GM12874 (cell line): ENCODE results near the gene NPAS3.

Source experiments
- TF ChIP-seq, protein P1 (sequence below): IDR thresholded peaks from 2 replicates; pipeline ENCODE4 v1.5.1; 2011; ENCODE audit warnings: low read depth, mild to moderate bottlenecking, control low read depth, low read length, moderate library complexity; ENCODE audit not compliant: insufficient read depth

NPAS3 gene

DNA sequence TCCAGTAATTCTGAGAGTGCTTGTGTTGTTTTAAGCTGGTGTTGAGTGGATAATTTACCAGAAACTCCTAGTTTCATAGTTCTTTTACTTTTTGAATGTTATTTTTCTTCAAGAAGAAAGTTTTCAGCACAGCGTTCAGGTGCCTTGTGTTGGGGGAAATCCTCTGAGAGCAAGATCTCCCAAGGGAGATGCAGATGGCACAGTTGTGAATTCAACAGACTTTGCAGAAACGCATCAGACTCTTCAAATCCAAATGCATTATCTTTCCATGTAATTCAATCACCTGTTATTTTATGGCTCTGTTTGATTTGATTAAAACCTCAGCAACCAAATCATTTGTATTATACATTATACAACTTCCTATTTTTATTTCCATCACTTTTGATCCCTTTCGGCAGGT is 572.3 kb downstream of the NPAS3 start:
- TF ChIP-seq, protein P1, sequence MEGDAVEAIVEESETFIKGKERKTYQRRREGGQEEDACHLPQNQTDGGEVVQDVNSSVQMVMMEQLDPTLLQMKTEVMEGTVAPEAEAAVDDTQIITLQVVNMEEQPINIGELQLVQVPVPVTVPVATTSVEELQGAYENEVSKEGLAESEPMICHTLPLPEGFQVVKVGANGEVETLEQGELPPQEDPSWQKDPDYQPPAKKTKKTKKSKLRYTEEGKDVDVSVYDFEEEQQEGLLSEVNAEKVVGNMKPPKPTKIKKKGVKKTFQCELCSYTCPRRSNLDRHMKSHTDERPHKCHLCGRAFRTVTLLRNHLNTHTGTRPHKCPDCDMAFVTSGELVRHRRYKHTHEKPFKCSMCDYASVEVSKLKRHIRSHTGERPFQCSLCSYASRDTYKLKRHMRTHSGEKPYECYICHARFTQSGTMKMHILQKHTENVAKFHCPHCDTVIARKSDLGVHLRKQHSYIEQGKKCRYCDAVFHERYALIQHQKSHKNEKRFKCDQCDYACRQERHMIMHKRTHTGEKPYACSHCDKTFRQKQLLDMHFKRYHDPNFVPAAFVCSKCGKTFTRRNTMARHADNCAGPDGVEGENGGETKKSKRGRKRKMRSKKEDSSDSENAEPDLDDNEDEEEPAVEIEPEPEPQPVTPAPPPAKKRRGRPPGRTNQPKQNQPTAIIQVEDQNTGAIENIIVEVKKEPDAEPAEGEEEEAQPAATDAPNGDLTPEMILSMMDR = no peak

DNA sequence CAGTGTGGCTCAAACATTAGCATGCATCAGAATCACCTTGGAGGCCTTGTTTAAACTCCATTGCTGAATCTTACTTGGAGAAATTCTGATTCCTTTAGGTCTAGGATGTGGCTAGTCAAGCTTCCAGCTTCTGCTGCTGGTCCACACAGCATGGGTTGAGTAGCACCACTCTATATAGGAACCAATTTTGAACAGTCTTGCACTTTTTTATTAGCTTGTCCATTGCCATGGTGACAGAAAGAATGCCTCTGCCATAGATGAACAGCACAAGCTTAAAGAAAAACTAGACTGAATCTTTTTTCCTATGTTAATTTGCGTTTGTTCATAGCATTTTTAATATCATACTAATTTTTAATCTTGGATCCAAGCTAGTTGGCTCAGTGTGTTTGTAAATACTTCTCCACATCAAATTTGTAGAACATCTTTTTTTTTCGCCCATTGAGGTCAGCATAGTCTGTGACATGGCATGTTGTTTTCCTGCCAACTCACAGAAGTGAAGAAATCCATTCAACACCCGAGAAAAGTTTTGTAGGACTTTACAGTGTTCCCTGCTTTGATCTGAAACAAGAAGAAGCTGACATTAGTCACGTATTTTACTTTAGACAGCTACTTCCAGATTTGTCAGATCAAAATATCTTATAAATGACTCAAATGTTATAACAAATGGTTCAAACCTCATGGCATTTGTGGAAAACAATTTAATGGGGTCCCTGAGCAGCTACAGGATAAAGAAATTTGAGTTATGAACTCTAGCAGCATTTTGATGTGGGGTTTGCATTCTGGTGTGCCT is 573.4 kb downstream of the NPAS3 start:
- TF ChIP-seq, protein P1 = no peak

DNA sequence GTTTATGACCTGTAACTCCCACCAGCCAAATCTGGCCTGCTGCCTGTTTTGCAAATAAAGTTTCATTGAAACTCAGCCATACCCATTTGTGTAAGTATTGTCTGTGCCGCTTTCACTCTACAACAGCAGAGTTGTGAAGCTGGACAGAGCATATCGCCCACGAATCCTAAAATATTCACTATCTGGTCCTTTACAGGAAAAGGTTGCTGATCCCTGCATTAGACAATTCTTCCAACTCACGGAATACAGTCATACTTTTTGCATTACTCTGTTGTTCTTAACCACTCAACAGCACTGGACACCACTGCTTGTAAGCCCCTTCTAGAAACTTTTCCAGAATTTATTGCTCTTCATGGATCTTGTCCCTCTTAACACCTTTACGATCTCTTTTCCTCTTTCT is 576.8 kb downstream of the NPAS3 start:
- TF ChIP-seq, protein P1 = no peak

DNA sequence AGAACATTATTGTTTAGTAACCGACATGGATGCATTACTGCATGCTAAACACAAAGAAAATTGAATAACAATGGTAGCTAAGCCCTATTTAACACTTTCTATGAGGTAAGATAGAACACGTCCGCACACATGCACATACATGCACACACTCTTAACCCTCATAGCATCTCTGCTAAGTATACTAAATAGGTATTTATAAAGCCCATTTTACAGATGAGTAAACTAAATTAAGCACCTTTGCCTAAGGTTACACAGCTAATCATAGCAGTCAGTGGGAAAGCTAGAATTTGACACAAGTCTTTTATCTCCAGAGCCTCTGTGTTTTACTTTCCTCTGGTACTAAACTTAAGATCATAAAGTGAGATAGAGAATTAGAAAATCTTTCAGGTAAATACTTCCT is 577.2 kb downstream of the NPAS3 start:
- TF ChIP-seq, protein P1 = no peak

DNA sequence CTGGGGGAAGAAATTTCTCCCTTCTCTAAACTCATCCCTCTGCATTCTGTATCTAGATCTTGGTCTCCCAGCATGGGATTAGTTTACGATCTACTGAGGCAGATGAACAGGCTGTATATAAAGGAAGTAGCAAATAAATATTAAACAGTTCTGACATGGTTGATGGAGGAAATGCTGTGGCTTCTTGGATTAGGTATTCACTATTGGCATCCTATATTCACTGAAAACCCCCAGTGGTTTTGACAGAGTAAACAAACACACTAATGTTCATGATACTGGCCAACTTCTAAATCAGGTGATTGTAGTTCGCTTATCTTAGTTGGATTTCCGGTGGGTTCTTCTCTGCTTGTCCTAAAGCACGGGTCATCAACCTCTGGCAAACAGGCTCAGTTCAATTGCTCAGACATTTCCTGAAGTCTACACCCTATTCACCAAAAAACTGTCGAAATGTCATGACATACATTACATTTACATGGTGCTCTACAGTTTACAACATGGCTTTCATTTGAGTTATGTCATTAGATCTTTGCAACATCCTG is 578.3 kb downstream of the NPAS3 start:
- TF ChIP-seq, protein P1 = no peak

DNA sequence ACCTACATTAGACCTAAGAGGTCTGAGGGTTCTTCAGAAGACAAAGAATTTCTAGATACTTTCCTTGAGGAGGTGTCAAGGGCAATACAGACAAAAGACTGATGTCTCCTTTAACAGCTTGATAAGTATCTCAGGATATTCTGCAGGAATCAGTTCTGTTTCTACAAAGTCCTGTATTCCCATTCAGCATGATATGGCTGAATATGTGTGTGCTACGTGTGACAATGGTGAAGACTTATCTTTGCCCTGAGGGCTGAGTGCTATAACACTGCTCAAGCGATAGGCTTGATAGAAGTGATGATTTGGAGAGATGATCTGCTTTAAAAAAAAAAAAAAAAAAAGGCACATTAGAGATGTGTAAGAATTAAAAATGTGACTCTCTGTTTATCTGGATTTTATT is 582.5 kb downstream of the NPAS3 start:
- TF ChIP-seq, protein P1 = no peak

DNA sequence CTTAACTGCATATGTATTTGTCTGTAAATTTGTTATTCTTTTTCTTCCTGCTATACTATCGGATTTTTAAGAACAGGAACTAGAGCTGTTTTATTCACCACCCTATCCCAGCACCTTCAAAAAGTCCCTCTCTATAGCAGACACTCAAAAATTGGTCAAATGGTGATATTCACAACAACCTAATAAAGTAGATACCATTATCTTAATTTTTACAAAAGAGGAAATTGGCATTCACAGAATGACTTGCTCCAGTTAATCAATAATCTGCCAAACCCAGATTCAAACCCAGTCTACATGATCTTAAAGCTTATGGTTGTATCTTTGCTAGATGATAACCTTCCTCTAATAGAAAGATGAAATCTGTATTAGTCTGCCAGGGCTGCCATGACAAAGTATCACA is 585.6 kb downstream of the NPAS3 start:
- TF ChIP-seq, protein P1 = no peak
